GM13977 (cell line): ENCODE data around the gene C1orf159.
A peak's percentile ranks its signal among the peaks of the same experiment; 100 is the strongest.
"Not testable (repeated sequence)": the region's sequence is repeated elsewhere in the genome, so short reads cannot be mapped to it uniquely, and the experiment has no call there.

Experiments
- DNase-seq: peaks from one replicate; pipeline ENCODE4 v3.0.0; 2012; ENCODE audit warnings: low spot score
- CTCF ChIP-seq: IDR thresholded peaks from 2 replicates; pipeline ENCODE4 v1.5.1; 2012; ENCODE audit warnings: mild to moderate bottlenecking, control low read depth; ENCODE audit not compliant: insufficient read depth; ENCODE audit errors: extremely low read depth, missing control alignments
- in situ Hi-C: fragments of 300-500 bp; cut with MboI; formaldehyde crosslinking; loops from one replicate; pipeline ENCODE4 v1.12.0; 2022; ENCODE audit warnings: low sequenced_read_pairs, low pct_unique_long_range_greater_than_20kb, mixed read lengths, inconsistent platforms; ENCODE audit not compliant: unreplicated experiment

C1orf159 gene

GRCh38 chr1:1066403-1067283 is 49.2 kb downstream of the C1orf159 start:
- no peak for TF ChIP-seq CTCF
- DNase-seq: no peak
- in situ Hi-C loops: no loop called here

GRCh38 chr1:1065940-1066304 is 50.0 kb downstream of the C1orf159 start:
- in situ Hi-C loops, DNase-seq: not testable (repeated sequence)

DNA sequence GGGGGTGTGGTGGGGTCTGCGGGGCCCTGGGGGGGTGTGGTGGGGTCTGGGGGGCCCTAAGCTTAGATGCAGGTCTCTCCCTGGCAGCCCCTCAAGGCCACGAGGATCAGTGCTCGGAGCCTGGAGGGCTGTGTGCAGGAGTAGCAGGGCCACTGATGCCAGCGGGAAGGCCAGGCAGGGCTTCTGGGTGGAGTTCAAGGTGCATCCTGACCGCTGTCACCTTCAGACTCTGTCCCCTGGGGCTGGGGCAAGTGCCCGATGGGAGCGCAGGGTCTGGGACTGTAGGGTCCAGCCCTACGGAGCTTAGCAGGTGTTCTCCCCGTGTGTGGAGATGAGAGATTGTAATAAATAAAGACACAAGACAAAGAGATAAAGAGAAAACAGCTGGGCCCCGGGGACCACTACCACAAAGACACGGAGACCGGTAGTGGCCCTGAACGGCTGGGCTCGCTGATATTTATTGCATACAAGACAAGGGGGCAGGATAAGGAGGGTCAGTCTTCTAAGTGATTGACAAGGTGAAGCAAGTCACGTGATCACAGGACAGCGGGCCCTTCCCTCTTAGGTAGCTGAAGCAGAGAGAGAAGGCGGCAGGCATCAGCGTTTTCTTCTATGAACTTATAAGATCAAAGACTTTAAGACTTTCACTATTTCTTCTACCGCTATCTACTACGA is 50.5 kb downstream of the C1orf159 start:
- in situ Hi-C loops: no loop called here
- no peak for DNase-seq
- TF ChIP-seq CTCF: no peak

- peak; percentile 95 for TF ChIP-seq CTCF
- in situ Hi-C loops: no loop called here
- peak; percentile 95 for DNase-seq
Measured at GRCh38 chr1:1063945-1064831, 51.7 kb downstream of the C1orf159 start.

DNA sequence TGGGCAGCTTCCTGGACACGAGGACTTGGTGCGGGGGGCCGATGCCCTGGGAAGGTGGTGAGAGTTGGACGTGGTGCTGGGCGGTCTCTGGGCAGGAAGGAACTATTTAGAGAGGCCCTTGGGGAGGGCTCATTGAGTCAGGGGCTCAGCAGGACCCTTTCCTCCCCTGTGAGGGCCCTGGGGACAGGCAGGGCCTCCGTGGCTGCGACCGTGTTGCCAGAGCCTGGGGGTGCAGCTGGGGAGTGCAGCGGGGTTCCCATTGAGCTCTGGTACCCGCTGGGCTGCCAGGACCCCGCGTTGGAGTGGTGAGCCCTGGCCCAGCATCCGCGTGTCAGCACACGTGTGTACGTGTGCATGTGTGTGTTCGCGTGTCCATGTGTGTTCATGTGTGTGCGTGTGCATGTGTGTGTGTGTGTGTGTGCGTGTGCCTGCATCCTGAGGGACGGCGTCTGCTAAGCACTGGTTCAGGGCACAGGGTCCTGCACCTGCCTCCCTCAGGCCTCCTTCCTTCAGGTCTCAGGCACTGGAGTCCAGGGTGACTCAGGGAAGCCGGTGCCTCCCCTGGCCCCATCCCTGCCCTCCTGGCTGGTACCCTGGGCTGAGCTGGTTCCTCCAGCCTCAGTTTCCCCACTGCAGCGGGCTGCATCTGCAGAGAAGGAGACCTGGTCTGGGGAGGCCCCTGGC is 52.5 kb downstream of the C1orf159 start:
- TF ChIP-seq CTCF: no peak
- no peak for DNase-seq
- in situ Hi-C loops: no loop called here

GRCh38 chr1:1062348-1063163 is 53.3 kb downstream of the C1orf159 start:
- in situ Hi-C loops: no loop called here
- no peak for DNase-seq
- TF ChIP-seq CTCF: no peak
